Large intestine (tissue), 3 donors: ENCODE results near the gene AMPH. TPM values are rescaled to one million over a fixed set of nuclear protein-coding genes. Genes with fewer than 3 reads are reported as not detected.

ENCODE experiments used
- DNase-seq, 2 donors: peaks; one replicate each; pipeline versions ENCODE4 v3.0.0 to v3.0.0-alpha.2; 2013
- H3K27ac ChIP-seq: one replicate; pipeline ENCODE4 v1.5.1; 2013; ENCODE audit warnings: low read length
- H3K27me3 ChIP-seq: 2 replicates; pipeline ENCODE4 v1.6.1; 2013; ENCODE audit warnings: low read length; ENCODE audit not compliant: control insufficient read depth, insufficient read depth
- H3K36me3 ChIP-seq: 2 replicates; pipeline ENCODE4 v1.6.1; 2013; ENCODE audit warnings: low read length; ENCODE audit not compliant: control insufficient read depth, insufficient read depth
- H3K4me1 ChIP-seq: one replicate; pipeline ENCODE4 v1.6.1; 2013; ENCODE audit warnings: low read length; ENCODE audit not compliant: control insufficient read depth, insufficient read depth
- H3K4me3 ChIP-seq: one replicate; pipeline ENCODE4 v1.5.1; 2013; ENCODE audit warnings: low read length
- H3K9me3 ChIP-seq: one replicate; pipeline ENCODE4 v1.6.1; 2013; ENCODE audit warnings: mild to moderate bottlenecking, low read depth, low read length, moderate library complexity; ENCODE audit not compliant: control insufficient read depth
- WGBS: methylation state at CpG from one replicate; pipeline ENCODE4 v1.1.5; 2013; ENCODE audit warnings: low lambda C conversion rate; ENCODE audit not compliant: insufficient coverage; 5-methylcytosine and 5-hydroxymethylcytosine counted together
- polyA plus RNA-seq: library from polyadenylated mRNA; unstranded; fragments of 120-200 nt; gene quantifications from one replicate; pipeline ENCODE4 v1.2.1, GENCODE V29; 2013

AMPH gene
- polyA plus RNA-seq, 1 donor = 5.5 TPM

DNA sequence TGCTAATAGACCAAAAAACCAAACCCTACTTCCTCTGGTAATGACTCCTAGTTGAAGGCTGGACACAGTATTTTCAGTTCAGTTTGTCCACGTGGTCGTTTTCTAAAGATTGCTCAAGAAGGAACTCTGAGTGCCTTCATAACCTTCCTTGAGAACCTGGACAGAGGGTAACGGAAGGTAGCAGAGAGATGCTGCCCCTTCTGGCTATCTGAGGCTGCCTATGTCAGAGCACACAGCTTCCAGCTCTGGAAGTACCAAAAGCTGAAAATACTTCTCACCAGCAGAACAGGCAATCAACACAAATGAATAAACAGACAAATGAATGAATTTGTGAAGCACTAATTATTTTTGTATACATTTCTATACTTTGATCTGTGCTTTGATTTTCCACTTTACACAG lies 85.2 kb downstream of the AMPH start:
- WGBS = no CpG with 5 or more reads among the region's 3 CpGs
- H3K4me1 ChIP-seq = no peaks in the 10 kb centered on the region
- no peaks in the 10 kb centered on the region for H3K27me3 ChIP-seq
- H3K27ac ChIP-seq = no peak overlapping the region
- no peaks in the 10 kb centered on the region for H3K36me3 ChIP-seq
- no peak for DNase-seq
- no peak overlapping the region for H3K4me3 ChIP-seq
- no peaks in the 10 kb centered on the region for H3K9me3 ChIP-seq

DNA sequence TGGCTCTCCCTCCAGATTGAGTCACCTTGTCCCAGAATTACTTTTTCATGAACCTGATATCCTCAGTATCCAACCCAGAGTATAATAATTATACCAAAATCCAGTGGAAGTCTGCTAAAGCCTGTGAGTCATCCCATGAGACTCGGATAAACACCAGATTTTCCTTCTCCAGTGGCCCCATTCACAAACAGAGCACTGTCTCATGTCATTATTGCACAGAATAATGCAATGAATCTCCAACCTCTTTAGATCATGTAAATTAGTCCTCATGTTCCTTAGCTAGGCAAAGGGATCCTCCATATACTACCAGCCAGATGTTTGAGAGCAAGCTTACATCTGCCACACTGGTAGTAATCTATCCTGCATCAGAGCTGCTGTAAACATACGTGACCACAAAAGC lies 89.0 kb downstream of the AMPH start:
- Histone ChIP-seq H3K4me3 (no peak overlapping the region), H3K36me3 (no peaks in the 10 kb centered on the region), H3K27me3 (no peaks in the 10 kb centered on the region), H3K9me3 (no peaks in the 10 kb centered on the region), H3K27ac (no peak overlapping the region), H3K4me1 (no peaks in the 10 kb centered on the region)
- no CpG with 5 or more reads among the region's 2 CpGs for WGBS
- DNase-seq = no peak

DNA sequence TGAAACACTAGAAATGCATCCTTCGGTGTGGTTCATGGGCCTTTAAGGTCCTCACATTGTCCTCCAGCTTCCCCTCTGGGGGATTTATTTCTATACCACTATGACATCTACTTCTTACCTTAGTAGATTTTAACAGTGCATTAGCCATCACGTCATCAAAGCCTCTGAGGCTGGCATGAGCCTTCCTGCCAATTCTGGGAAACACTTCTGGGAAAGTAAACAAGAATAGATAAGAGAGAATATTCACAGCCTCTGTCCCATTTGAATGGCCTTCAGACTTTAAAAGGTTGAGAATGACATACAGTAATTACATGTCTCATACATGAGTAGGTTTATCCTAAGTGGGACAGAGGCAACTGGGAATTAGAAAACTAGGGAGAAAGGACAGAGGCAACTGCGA lies 89.7 kb downstream of the AMPH start:
- Histone ChIP-seq H3K27ac (no peak overlapping the region), H3K36me3 (no peaks in the 10 kb centered on the region), H3K4me1 (no peaks in the 10 kb centered on the region), H3K9me3 (no peaks in the 10 kb centered on the region), H3K4me3 (no peak overlapping the region), H3K27me3 (no peaks in the 10 kb centered on the region)
- no peak for DNase-seq
- 100% methylated on average over 1 of the region's 3 CpGs for WGBS

DNA sequence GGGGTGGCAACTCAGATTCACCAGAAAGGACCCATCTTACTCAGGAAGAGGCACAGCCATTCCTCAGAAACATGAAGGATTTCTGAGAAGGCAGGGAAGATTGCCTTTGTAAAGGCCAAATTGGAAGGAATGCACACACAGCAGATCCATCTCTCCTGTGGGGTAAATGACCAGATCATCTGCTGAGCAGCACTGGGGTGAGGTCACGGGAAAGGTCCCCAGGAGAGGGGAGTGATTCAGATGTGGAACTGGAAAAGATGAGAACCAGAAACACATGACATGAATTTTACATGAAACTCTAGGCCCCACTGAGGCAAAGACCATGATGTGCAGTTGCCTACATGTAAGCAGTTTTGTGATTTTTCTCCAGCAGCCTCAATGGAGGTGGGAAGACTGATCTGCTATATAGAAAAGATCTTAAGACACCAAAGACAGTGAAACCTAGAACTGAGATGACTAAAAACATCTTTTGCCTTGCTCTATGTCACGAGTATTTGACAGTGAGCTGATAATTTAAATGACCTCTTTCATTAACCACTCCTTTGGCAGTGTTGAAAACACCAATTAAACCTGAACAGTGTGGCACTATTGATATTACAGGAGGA lies 91.6 kb downstream of the AMPH start:
- Histone ChIP-seq H3K27me3 (no peaks in the 10 kb centered on the region), H3K4me1 (no peaks in the 10 kb centered on the region), H3K27ac (no peak overlapping the region), H3K4me3 (no peak overlapping the region), H3K9me3 (no peaks in the 10 kb centered on the region), H3K36me3 (no peaks in the 10 kb centered on the region)
- no peak for DNase-seq
- no CpG with 5 or more reads among the region's 2 CpGs for WGBS

DNA sequence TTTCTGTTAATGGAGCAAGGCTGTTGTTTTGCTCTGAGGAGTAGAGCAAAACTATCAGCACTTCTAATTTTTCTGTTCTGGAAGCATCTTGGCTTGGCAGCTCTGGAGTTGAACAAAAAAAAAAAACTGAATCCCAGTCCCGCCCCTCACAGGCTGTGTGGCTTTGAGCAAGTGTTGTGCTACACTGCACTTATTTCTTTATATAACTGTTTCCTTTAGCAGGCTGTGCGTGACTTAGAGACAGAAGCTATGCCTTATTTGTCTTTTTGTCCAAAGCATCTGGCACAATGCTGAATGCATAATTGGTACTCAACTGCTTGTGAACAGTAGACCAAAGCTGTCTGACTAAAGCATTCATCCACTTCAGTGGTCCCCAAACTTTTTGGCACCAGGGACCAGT lies 96.1 kb downstream of the AMPH start:
- Histone ChIP-seq H3K27me3 (no peaks in the 10 kb centered on the region), H3K9me3 (no peaks in the 10 kb centered on the region), H3K4me3 (no peak overlapping the region), H3K36me3 (no peaks in the 10 kb centered on the region), H3K27ac (no peak overlapping the region), H3K4me1 (no peaks in the 10 kb centered on the region)
- no CpG with 5 or more reads among the region's 2 CpGs for WGBS
- no peak for DNase-seq

DNA sequence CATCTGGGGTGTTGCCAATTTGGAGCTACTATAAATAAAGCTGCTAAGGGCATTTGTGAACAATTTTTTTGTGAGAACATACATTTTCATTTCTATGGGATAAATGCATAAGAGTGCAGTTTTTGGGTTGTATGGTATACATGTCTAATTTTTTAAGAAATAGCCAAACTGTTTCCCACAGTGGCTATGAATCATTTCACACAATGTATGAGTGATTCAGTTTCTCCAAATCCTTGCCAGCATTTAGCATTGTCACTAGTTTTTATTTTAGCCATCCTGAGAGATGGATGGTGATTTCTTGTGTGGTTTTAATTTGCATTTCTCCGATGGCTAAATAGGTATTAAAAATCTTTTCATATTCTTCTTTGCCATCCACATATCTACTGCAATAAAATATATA lies 105.3 kb downstream of the AMPH start:
- DNase-seq = no peak
- WGBS = 100% methylated on average over 1 of the region's 1 CpG
- Histone ChIP-seq H3K4me3 (no peak overlapping the region), H3K36me3 (no peaks in the 10 kb centered on the region), H3K27me3 (no peaks in the 10 kb centered on the region), H3K27ac (no peak overlapping the region), H3K9me3 (no peaks in the 10 kb centered on the region), H3K4me1 (no peaks in the 10 kb centered on the region)

DNA sequence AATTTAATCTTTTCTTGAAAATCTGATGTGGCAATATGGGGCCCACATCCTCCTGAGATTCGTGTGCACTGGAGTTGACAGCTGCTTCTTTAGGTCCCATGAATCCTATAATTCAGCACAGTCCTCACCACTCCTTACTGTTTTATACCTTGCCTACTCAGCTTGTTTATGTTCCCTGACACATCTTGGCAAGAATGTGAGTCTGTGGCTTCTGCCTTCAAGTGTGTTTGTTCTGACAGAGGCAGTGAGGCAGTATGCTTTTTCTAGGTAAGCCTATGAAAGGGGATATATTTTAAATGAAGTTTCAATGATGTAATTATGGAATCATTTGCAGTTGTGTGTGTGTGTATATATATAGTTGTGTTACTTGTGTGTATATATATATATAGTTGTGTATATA lies 106.4 kb downstream of the AMPH start:
- no peaks in the 10 kb centered on the region for H3K9me3 ChIP-seq
- WGBS = no CpG with 5 or more reads among the region's 1 CpG
- no peak overlapping the region for H3K4me3 ChIP-seq
- no peaks in the 10 kb centered on the region for H3K27me3 ChIP-seq
- no peak overlapping the region for H3K27ac ChIP-seq
- no peaks in the 10 kb centered on the region for H3K36me3 ChIP-seq
- H3K4me1 ChIP-seq = no peaks in the 10 kb centered on the region
- DNase-seq = no peak

DNA sequence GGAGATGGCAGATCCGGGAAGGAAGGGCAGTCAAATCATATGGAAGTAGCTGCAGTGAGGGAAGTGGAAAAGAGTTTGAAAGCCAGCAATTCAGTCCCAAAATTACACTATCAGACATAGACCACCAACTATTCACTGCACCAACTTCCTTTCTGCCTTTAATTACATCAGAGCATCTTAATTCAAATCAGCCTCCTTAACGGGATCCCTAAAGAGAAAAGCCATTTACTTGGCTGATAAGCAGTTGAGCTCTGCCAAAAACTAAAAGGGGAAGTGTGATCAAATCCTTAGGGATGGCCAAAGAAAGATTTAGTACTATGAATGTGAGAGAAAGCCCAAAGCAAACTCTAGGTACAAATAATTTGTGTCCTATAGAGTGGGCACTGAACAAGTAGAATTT lies 110.4 kb downstream of the AMPH start:
- Histone ChIP-seq H3K36me3 (no peaks in the 10 kb centered on the region), H3K4me1 (no peaks in the 10 kb centered on the region), H3K9me3 (no peaks in the 10 kb centered on the region), H3K4me3 (no peak overlapping the region), H3K27me3 (no peaks in the 10 kb centered on the region), H3K27ac (no peak overlapping the region)
- no peak for DNase-seq
- WGBS = no CpG with 5 or more reads among the region's 2 CpGs

DNA sequence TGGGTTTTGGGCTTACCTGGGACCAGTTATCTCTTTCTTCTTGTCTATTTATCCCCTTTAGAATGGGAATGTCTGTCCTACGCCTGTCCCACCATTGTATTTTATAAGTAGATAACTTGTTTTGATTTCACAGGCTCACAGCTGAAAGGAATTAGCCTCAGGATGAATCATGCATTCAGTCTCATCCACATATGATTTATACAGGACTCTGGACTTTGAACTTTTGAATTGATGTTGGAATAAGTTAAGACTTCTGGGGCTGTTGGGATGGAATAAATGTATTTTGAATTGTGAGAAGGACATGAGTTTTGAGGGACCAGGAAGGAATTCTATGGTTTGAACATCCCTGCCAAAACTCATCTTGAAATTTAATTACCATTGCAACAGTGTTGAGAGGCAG lies 112.6 kb downstream of the AMPH start:
- H3K9me3 ChIP-seq = no peaks in the 10 kb centered on the region
- no peak for DNase-seq
- H3K4me1 ChIP-seq = no peaks in the 10 kb centered on the region
- H3K27me3 ChIP-seq = no peaks in the 10 kb centered on the region
- H3K27ac ChIP-seq = no peak overlapping the region
- no peaks in the 10 kb centered on the region for H3K36me3 ChIP-seq
- no peak overlapping the region for H3K4me3 ChIP-seq
- WGBS = no CpG with 5 or more reads among the region's 1 CpG

DNA sequence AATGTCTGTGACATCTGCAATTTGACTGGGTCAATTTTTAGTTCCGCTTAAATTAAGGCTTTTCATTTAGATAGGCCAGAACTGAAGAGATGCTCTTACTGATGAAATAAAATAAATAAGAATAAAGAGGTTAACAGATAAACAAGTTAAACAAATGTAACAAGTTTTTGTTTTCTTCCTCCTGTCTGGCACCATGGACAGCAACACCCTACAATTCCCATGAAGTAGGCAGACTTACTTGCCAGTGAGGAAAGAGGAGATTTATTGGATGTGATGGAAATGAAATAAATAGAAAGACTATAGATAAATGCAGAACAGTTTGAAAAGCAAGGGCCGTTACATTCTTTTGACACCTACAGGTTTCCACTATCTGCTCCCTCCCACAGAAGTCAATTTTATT lies 118.5 kb downstream of the AMPH start:
- H3K4me1 ChIP-seq = no peaks in the 10 kb centered on the region
- H3K9me3 ChIP-seq = no peaks in the 10 kb centered on the region
- no peaks in the 10 kb centered on the region for H3K36me3 ChIP-seq
- WGBS = 100% methylated on average over 2 of the region's 2 CpGs
- no peak overlapping the region for H3K27ac ChIP-seq
- DNase-seq = no peak
- no peak overlapping the region for H3K4me3 ChIP-seq
- no peaks in the 10 kb centered on the region for H3K27me3 ChIP-seq

DNA sequence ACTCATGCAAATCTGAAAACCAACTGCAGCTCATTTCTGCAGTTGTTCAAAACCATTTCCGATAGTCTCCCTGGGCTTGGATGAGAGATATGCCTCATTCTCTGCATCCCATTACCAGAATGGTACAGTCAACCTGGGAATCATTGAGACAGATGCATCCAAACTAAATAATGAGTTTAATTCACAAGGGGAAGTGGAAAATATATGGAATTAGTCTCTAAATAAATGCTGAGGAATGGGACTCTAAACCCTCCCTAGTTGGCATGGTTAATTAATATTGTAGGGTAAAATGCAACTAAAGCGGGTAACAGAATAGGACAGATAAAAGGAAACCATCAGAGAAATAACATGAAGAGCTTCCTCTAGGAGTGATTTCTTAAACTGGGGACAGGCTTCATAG lies 118.9 kb downstream of the AMPH start:
- Histone ChIP-seq H3K4me3 (no peak overlapping the region), H3K27ac (no peak overlapping the region), H3K36me3 (no peaks in the 10 kb centered on the region), H3K9me3 (no peaks in the 10 kb centered on the region), H3K4me1 (no peaks in the 10 kb centered on the region), H3K27me3 (no peaks in the 10 kb centered on the region)
- no peak for DNase-seq
- WGBS = no CpG with 5 or more reads among the region's 2 CpGs
